SKM-1 (cell line): Measurements from ENCODE around the gene FUT8.
"Not testable (repeated sequence)": the region's sequence is repeated elsewhere in the genome, so short reads cannot be mapped to it uniquely, and the experiment has no call there.

Experiments
- DNase-seq: peaks from one replicate; lab custom pipeline; 2025; ENCODE audit not compliant: unreplicated experiment; lab: John Stamatoyannopoulos, UW

The FUT8 gene

GRCh38 chr14:65703996-65704395 is 291.5 kb downstream of the FUT8 start:
- DNase-seq, result no peak

- no peak for DNase-seq
Measured at GRCh38 chr14:65704437-65704836, 291.9 kb downstream of the FUT8 start.

- no peak for DNase-seq
Measured at GRCh38 chr14:65704850-65705249, 292.3 kb downstream of the FUT8 start.

DNA sequence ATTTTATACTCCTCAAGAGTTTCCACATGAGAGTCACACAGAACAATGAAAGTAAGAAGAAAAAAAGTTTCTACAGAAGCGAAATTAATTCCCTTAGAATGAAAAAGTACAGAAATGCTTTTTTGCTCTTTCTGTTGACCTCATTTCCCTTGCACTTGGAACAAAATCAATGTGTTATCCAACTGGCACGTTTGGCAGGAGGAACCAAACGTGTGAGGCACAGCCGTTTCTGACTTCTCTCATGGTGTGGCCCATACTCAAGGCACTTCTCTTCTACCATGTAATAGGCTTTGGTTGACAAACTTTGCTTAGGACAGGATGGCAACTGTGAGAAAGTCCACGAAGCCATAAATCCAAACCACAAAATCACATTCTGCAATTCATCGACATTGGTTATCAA is 297.0 kb downstream of the FUT8 start:
- DNase-seq, result no peak

DNA sequence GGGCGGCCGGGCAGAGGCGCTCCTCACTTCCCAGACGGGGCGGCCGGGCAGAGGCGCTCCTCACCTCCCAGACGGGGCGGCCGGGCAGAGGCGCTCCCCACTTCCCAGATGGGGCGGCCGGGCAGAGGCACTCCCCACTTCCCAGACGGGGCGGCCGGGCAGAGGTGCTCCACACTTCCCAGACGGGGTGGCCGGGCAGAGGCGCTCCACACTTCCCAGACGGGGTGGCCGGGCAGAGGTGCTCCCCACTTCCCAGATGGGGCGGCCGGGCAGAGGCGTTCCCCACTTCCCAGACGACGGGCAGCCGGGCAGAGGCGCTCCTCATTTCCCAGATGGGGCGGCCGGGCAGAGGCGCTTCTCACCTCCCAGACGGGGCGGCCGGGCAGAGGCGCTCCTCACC is 304.3 kb downstream of the FUT8 start:
- not testable (repeated sequence) for DNase-seq

DNA sequence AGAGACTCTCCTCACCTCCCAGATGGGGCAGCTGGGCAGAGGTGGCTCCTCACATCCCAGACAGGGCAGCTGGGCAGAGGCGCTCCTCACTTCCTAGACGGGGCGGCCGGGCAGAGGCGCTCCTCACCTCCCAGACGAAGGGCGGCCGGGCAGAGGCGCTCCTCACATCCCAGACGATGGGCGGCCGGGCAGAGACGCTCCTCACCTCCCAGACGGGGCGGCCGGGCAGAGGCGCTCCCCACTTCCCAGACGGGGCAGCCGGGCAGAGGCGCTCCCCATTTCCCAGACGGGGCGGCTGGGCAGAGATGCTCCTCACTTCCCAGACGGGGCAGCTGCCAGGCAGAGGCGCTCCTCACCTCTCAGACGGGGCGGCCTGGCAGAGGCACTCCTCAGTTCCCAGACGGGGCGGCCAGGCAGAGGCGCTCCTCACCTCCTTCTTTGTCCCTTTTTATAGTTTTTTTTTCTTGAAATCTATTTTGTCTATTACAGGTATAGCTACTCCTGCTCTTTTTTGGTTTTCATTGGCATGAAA is 304.9 kb downstream of the FUT8 start:
- not testable (repeated sequence) for DNase-seq

GRCh38 chr14:65718629-65719028 is 306.1 kb downstream of the FUT8 start:
- DNase-seq, result no peak

GRCh38 chr14:65720171-65720570 is 307.6 kb downstream of the FUT8 start:
- no peak for DNase-seq

- no peak for DNase-seq
Measured at GRCh38 chr14:65720743-65721142, 308.2 kb downstream of the FUT8 start.

DNA sequence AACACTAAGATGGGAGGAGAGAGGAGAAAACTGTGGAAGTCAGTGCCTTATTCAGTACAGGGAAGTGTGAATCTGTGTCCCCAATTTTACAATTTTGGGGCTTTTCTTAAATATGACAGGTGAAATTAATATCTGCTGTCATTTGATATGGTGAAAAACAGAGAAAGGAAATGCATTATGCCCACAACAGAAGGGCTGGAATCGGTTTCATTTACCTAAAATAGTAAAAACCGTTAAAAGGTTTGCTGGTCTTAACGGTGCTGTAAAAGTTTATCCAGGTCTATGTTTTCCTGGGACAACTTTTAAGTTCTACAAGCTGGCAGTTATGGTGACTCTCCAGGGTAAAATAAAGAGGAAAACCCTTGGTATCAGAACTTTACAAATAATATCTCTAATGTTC is 310.8 kb downstream of the FUT8 start:
- DNase-seq, result no peak

GRCh38 chr14:65728604-65729003 is 316.1 kb downstream of the FUT8 start:
- no peak for DNase-seq

DNA sequence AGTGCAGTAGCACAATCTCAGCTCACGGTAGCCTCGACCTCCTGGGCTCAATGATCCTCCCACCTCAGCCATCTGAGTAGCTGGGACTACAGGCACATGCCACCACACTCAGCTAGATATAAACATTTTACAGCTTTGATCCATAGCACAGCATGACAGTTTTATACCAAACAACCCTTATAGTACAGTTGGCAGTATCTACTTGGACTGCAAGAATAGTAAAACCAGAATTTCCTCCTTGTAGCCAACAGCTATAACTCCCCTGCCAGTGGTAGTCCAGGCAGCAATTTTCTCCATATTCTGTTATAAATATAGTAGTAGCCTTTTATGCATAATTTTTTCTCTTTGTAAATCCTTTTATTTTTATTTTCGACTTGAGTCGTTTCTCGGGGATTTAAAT is 317.0 kb downstream of the FUT8 start:
- no peak for DNase-seq

DNA sequence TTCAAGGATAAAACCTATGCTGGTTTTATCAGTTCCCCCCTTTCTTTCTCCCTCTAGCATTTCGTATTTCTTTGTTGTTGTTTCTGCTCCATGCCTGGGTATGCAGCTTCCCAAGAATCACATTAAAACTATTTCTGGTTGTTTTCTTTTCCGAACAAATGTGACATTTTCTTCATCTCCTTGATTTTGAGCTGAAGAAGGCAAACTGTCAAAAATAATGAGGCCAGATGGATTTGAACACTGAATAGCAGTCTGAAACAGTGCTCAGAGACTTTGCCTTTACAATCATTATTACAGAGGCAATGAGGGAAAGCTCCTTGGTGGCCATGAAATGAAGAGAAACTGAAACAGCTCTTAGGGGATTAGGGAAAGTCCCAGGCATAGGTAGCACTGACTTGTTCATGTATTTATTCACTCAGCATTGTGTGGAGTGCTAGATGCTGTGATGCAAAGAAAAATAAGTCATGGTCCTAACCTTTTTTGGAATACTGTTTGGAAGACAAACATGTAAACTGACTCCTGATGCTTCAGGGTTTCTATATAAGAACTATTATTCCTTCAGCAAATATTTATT is 319.5 kb downstream of the FUT8 start:
- no peak for DNase-seq

DNA sequence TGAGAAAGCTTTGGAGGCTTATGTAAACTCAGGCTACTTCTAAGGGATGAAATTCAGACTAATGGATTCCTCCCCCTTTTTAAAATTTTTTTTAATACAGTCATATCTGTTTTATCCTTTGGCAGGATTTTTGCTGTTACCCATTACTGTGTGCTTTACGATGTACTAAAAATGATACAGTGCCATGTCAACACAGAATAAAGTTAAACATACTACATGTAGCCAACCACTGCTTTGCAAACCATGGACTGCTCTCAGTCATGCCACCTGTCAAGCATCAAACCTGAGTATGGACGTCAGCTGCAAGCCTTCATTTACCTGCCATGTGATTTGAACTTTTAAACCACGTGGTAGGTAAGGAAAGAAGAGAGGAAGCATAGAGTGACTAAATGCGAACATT is 325.8 kb downstream of the FUT8 start:
- DNase-seq, result no peak

DNA sequence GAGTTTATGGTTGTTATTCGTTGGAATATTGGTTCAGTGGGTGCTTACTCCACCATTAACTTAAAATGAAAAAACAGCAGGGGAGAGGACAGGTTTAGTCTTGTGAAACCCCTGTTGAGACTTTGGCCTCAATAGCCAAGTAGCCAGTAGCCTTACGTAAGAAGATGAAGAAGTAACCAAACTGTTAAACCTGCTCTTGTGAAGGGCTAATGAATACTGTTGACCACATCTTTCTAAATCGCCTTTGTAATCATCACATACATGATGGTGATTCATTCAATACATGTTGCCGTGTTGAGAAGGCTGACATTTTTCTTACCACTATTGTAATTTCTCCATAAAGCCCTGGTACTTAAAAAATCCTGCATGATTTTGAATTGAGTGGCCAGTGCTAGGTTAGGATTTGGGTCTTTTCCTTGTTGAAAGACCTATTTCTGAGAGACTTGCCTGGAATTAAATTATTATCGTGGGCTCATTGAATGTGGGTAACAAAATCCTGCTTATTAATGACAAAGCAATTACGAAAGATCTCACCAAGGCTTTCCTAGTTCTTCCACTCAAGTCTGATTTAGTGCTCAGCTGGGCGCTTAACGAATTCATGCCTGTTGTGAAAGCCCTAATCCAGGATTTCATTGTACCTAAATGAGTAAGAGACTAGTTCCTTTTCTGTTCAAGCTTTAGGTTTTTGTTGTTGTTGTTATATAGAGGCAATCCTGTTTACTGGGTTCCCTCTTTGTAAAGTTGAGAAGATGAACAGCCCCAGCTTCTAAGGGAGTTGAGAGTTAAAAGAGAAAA is 333.1 kb downstream of the FUT8 start:
- DNase-seq, result no peak

- DNase-seq, result no peak
Measured at GRCh38 chr14:65748796-65749195, 336.3 kb downstream of the FUT8 start.

GRCh38 chr14:65749287-65749686 is 336.8 kb downstream of the FUT8 start:
- DNase-seq, result no peak

DNA sequence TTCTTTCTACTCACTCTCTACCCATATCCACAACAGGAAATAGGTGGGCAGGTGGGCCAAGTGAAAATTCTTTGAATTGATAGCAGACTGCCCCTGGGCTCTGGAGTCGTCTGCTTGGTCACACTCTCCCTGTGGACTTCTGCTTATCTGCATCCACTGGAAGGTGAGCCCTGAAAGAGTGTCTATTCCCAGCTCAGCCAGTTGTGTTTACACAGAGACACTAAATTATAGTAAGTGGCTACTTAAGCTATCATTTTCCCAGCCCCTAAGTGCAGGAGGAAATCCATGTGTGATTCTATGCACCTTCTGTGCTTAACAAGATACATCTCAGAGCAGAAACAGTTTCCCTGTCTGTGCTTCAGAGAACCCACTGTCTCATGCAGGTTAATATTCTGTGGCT is 338.4 kb downstream of the FUT8 start:
- DNase-seq, result no peak

- no peak for DNase-seq
Measured at GRCh38 chr14:65751510-65751909, 339.0 kb downstream of the FUT8 start.

GRCh38 chr14:65753061-65753460 is 340.5 kb downstream of the FUT8 start:
- DNase-seq, result no peak

- no peak for DNase-seq
Measured at GRCh38 chr14:65755331-65755730, 342.8 kb downstream of the FUT8 start.

GRCh38 chr14:65756880-65757279 is 344.4 kb downstream of the FUT8 start:
- DNase-seq, result no peak

DNA sequence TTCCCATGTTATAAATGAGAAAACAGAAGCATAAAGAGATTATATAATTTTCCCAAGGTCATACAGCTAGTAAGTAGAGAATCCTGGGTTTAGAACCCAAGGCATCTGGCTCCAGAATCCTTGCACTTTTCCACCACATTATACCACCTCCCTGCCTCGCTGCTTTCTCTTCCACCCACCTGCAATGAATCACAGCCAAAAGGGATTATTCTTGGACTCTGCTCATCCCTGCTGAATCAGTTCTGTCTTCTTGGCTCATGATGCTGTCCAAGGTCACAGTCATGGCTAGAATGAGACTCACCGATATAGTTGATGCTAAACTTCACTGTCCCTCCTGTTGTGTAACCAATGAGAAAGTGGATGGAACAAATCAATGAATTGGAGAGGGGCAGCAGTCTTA is 356.6 kb downstream of the FUT8 start:
- no peak for DNase-seq
